A549 (cell line): Measurements from ENCODE around the gene HK1. TPM values are rescaled to one million over a fixed set of nuclear protein-coding genes. Genes with fewer than 3 reads are reported as not detected.

Source experiments
- ATAC-seq, 2 experiments: fragments of 200-7000 bp in 1 of 2; fragments of >200 bp in 1 of 2; cut with Nextera tagmentation in 1 of 2; cut with Tn5 transposase in 1 of 2; 3 replicates each; pipeline versions ENCODE4 v1.8.0 to v1.9.1; 2018 to 2020; ENCODE audit warnings: mild to moderate bottlenecking in 1 of 2, moderate library complexity in 1 of 2
- CTCF ChIA-PET: fragments of 300-600 bp; sonication (Branson Sonifier 250); formaldehyde crosslinking; extraction: SDS; loops from one replicate; lab custom pipeline; 2021; ENCODE audit warnings: antibody characterized with exemption, inconsistent platforms; lab: Yijun Ruan, JAX
- POLR2A ChIA-PET: fragments of 350-600 bp; formaldehyde crosslinking; extraction: SDS; loops from one replicate; lab custom pipeline; 2021; ENCODE audit warnings: antibody characterized with exemption, inconsistent platforms; lab: Yijun Ruan, JAX
- DNase-seq, 2 experiments: peaks; one replicate each; pipeline versions ENCODE4 v3.0.0 to v3.0.0-alpha.2; 2011 to 2016; ENCODE audit warnings: low read depth in 1 of 2, low spot score in 1 of 2
- FAIRE-seq: peaks from 2 replicates; lab custom pipeline; 2011; peaks lifted over from hg19 to GRCh38; lab: Jason Lieb, UNC
- H3K27ac ChIP-seq, 2 experiments: fragments of >200 bp; sonication (Bioruptor Twin); formaldehyde crosslinking; 3 replicates each; pipeline ENCODE4 v1.5.1; 2016 to 2017
- H3K4me1 ChIP-seq: fragments of >200 bp; sonication (Bioruptor Twin); formaldehyde crosslinking; 3 replicates; pipeline ENCODE4 v1.6.1; 2016
- H3K4me2 ChIP-seq: fragments of >200 bp; sonication (Bioruptor Twin); formaldehyde crosslinking; 3 replicates; pipeline ENCODE4 v1.6.1; 2016
- H3K4me3 ChIP-seq: fragments of >200 bp; sonication (Bioruptor Twin); formaldehyde crosslinking; 3 replicates; pipeline ENCODE4 v1.5.1; 2016
- H3K9me3 ChIP-seq: fragments of >200 bp; sonication (Bioruptor Twin); formaldehyde crosslinking; 3 replicates; pipeline ENCODE4 v1.6.1; 2016
- CBX8 ChIP-seq: fragments of 200-600 bp; sonication (generic); IDR thresholded peaks from 2 replicates; pipeline ENCODE4 v1.6.1; 2016
- CEBPB ChIP-seq, 2 experiments: fragments of >200 bp in 1 of 2; sonication (Bioruptor Twin) in 1 of 2; formaldehyde crosslinking in 1 of 2; IDR thresholded peaks; 2 replicates each; pipeline ENCODE4 v1.6.1; 2012 to 2016
- CHD4 ChIP-seq: fragments of 200-600 bp; sonication (generic); IDR thresholded peaks from 2 replicates; pipeline ENCODE4 v1.6.1; 2016; ENCODE audit warnings: antibody characterized with exemption, mild to moderate bottlenecking, borderline replicate concordance
- EHF ChIP-seq: fragments of 250-450 bp; sonication (Bioruptor Pico); IDR thresholded peaks from 2 replicates; pipeline ENCODE4 v1.5.0; 2020; ENCODE audit warnings: mild to moderate bottlenecking
- FOSB ChIP-seq: fragments of 250-450 bp; sonication (Bioruptor Pico); IDR thresholded peaks from 2 replicates; pipeline ENCODE4 v1.5.0; 2020; ENCODE audit warnings: mild to moderate bottlenecking, moderate library complexity
- HDAC2 ChIP-seq: fragments of 200-600 bp; sonication (generic); IDR thresholded peaks from 2 replicates; pipeline ENCODE4 v1.6.1; 2016
- HOXB13 ChIP-seq: fragments of 250-450 bp; sonication (Bioruptor Pico); IDR thresholded peaks from 2 replicates; pipeline ENCODE4 v1.5.0; 2020; ENCODE audit warnings: low read depth, mild to moderate bottlenecking, moderate library complexity
- HOXB5 ChIP-seq: fragments of 250-450 bp; sonication (Bioruptor Pico); IDR thresholded peaks from 2 replicates; pipeline ENCODE4 v1.5.0; 2020; ENCODE audit warnings: mild to moderate bottlenecking, moderate library complexity
- KDM1A ChIP-seq: fragments of 200-600 bp; sonication (generic); IDR thresholded peaks from 2 replicates; pipeline ENCODE4 v1.6.1; 2016; ENCODE audit warnings: low read depth, mild to moderate bottlenecking
- MAZ ChIP-seq: fragments of 150-350 bp; IDR thresholded peaks from 2 replicates; pipeline ENCODE4 v1.6.1; 2014; ENCODE audit warnings: antibody characterized with exemption, low read depth, low read length, borderline replicate concordance
- MYC ChIP-seq: IDR thresholded peaks from 2 replicates; pipeline ENCODE4 v1.6.1; 2012; ENCODE audit warnings: mild to moderate bottlenecking, inconsistent platforms, low read length, improper control_type of control experiment, borderline replicate concordance
- NFE2L2 ChIP-seq: fragments of 150-350 bp; conservative IDR thresholded peaks from 2 replicates; pipeline ENCODE4 v1.6.1; 2014; ENCODE audit warnings: low read length
- NPAS2 ChIP-seq: fragments of 250-450 bp; sonication (Bioruptor Pico); IDR thresholded peaks from 2 replicates; pipeline ENCODE4 v1.8.0; 2022; ENCODE audit warnings: mild to moderate bottlenecking, moderate library complexity, borderline replicate concordance
- RARB ChIP-seq: fragments of 250-450 bp; sonication (Bioruptor Pico); IDR thresholded peaks from 2 replicates; pipeline ENCODE4 v1.8.0; 2021; ENCODE audit warnings: mild to moderate bottlenecking, moderate library complexity
- RCOR1 ChIP-seq: fragments of 150-350 bp; IDR thresholded peaks from 2 replicates; pipeline ENCODE4 v1.6.1; 2014; ENCODE audit warnings: antibody characterized with exemption, low read length, low read depth
- RFX5 ChIP-seq: fragments of 450-650 bp; IDR thresholded peaks from 2 replicates; pipeline ENCODE4 v1.7.1; 2014; ENCODE audit warnings: antibody characterized with exemption, mild to moderate bottlenecking, moderate library complexity
- RNF2 ChIP-seq: fragments of 200-600 bp; sonication (generic); IDR thresholded peaks from 2 replicates; pipeline ENCODE4 v1.6.1; 2016; ENCODE audit warnings: low read depth, mild to moderate bottlenecking, antibody characterized with exemption, moderate library complexity, borderline replicate concordance
- ZC3H11A ChIP-seq: fragments of 450-650 bp; IDR thresholded peaks from 2 replicates; pipeline ENCODE4 v1.6.1; 2014; ENCODE audit warnings: antibody characterized with exemption, mild to moderate bottlenecking
- ZNF302 ChIP-seq: fragments of 250-450 bp; sonication (Bioruptor Pico); IDR thresholded peaks from 2 replicates; pipeline ENCODE4 v1.9.0; 2021; ENCODE audit warnings: inconsistent platforms, mild to moderate bottlenecking, moderate library complexity
- WGBS: methylation state at CpG from one replicate; pipeline ENCODE4 v1.1.6; 2017; ENCODE audit errors: missing lambda C conversion rate; 5-methylcytosine and 5-hydroxymethylcytosine counted together
- polyA plus RNA-seq, 4 experiments: library from polyadenylated mRNA; depleted of rRNA in 3 of 4; stranded (reverse); fragments of >200 nt; fragmentation: RNase III in 1 of 4; extraction: RNeasy Plus Mini Kit Qiagen cat#74134 plus additional on column Dnase treatment in 1 of 4; gene quantifications; 2 replicates in 3 of 4; 3 replicates in 1 of 4; pipeline ENCODE4 v1.2.3, GENCODE V29; 2011 to 2017
- TF ChIP-seq, protein P1 (sequence below): fragments of >200 bp; sonication (Bioruptor Twin); formaldehyde crosslinking; IDR thresholded peaks from 3 replicates; pipeline ENCODE4 v1.6.1; 2016
- TF ChIP-seq, protein P2 (sequence below): IDR thresholded peaks from 2 replicates; pipeline ENCODE4 v1.6.1; 2012
- TF ChIP-seq, protein P3 (sequence below): fragments of 450-650 bp; IDR thresholded peaks from 2 replicates; pipeline ENCODE4 v1.6.1; 2014; ENCODE audit warnings: antibody characterized with exemption
- TF ChIP-seq, protein P4 (sequence below): fragments of 150-350 bp; IDR thresholded peaks from 2 replicates; pipeline ENCODE4 v1.6.1; 2014; ENCODE audit warnings: low read depth, mild to moderate bottlenecking, low read length
- TF ChIP-seq, protein P5 (sequence below): fragments of 250-450 bp; sonication (Bioruptor Pico); IDR thresholded peaks from 2 replicates; pipeline ENCODE4 v1.5.0; 2021; ENCODE audit warnings: mild to moderate bottlenecking, moderate library complexity, borderline replicate concordance

Gene HK1
- polyA plus RNA-seq, 2 of the 4 experiments (the other 2 are of a cell fraction) = 17.3 to 58.9 TPM

DNA sequence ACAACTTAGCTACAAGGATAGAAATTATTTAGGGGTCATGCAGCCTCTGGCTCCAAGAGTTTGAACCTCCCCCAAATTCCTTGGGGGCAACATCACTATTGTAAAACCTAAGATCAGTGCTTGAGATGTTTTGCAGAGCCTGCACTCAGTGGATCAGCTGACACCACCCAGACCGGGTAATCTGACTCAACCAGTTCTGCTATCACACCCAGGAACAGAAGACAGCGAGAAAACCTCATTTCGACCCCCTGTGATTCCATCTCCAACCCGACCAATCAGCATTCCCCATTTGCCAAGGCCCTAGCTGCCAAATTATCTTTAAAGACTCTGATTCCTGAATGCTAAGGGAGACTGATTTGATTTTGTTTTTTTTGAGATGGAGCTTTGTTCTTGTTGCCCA is 133.2 kb downstream of the HK1 start:
- H3K27ac ChIP-seq = no peak overlapping the region
- ChIA-PET CTCF (interaction anchor here (0.8 to 2.1 kb wide), 11 partner anchors 8 to 503 kb away, joined by 3 to 12 read pairs (median 5); no protein-coding TSS in a partner anchor), POLR2A (no interaction called here)
- no peak for ATAC-seq
- peaks cover 14% of the 10 kb centered on the region for H3K4me1 ChIP-seq
- 63% methylated on average over 4 of the region's 4 CpGs for WGBS
- no peak overlapping the region for H3K4me2 ChIP-seq
- no peak for FAIRE-seq
- no peaks in the 10 kb centered on the region for H3K9me3 ChIP-seq
- no peak overlapping the region for H3K4me3 ChIP-seq
- TF ChIP-seq HOXB5 = no peak
- no peak for TF ChIP-seq CBX8
- TF ChIP-seq HOXB13 = no peak
- TF ChIP-seq, protein P1, sequence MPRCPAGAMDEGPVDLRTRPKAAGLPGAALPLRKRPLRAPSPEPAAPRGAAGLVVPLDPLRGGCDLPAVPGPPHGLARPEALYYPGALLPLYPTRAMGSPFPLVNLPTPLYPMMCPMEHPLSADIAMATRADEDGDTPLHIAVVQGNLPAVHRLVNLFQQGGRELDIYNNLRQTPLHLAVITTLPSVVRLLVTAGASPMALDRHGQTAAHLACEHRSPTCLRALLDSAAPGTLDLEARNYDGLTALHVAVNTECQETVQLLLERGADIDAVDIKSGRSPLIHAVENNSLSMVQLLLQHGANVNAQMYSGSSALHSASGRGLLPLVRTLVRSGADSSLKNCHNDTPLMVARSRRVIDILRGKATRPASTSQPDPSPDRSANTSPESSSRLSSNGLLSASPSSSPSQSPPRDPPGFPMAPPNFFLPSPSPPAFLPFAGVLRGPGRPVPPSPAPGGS = no peak
- TF ChIP-seq CHD4 = no peak
- no peak for TF ChIP-seq NFE2L2
- TF ChIP-seq EHF (CRISPR knock-in tag) = no peak
- TF ChIP-seq RCOR1 = no peak
- no peak for TF ChIP-seq FOSB (CRISPR knock-in tag)
- TF ChIP-seq, protein P2, sequence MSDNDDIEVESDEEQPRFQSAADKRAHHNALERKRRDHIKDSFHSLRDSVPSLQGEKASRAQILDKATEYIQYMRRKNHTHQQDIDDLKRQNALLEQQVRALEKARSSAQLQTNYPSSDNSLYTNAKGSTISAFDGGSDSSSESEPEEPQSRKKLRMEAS = no peak
- no peak for TF ChIP-seq MAZ
- no peak for TF ChIP-seq KDM1A
- TF ChIP-seq, protein P3, sequence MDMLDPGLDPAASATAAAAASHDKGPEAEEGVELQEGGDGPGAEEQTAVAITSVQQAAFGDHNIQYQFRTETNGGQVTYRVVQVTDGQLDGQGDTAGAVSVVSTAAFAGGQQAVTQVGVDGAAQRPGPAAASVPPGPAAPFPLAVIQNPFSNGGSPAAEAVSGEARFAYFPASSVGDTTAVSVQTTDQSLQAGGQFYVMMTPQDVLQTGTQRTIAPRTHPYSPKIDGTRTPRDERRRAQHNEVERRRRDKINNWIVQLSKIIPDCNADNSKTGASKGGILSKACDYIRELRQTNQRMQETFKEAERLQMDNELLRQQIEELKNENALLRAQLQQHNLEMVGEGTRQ = no peak
- TF ChIP-seq CEBPB (IDR thresholded peaks at IDR 0.05) = no peak
- no peak for TF ChIP-seq RFX5
- TF ChIP-seq NPAS2 (CRISPR knock-in tag) = no peak
- no peak for TF ChIP-seq HDAC2
- DNase-seq = no peak

DNA sequence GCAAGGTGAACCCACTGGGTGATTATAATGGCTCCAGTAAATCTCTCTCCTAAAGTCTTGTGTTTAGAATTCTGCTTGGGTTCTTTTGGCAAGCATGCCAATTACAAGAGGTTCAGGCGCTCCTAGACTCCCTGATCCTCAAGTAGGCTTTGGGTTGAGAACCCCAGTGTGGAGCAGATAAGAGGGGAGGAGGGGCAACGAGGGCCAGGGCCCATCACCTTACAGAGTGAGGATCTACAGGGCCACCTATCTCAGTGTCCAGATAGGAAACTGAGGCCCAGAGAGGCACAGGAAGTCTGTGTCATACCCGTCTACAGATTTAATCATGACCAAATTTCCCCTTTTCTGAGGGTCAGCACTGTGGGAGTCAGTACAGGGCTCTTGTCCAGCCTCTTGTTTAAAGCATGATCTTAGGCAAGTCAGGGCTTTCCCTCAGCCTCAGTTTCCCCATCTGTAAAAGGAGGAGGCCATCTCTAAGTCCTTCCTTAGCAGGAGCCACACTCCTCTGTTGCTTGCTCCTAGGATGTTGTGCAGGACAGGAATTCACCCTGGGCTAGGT is 134.0 kb downstream of the HK1 start:
- Histone ChIP-seq H3K4me1 (peaks cover 12% of the 10 kb centered on the region), H3K9me3 (no peaks in the 10 kb centered on the region), H3K4me3 (no peak overlapping the region), H3K4me2 (no peak overlapping the region), H3K27ac (no peak overlapping the region)
- 65% methylated on average over 3 of the region's 3 CpGs for WGBS
- FAIRE-seq (no peak), ATAC-seq (no peak), DNase-seq (no peak)
- TF ChIP-seq ZC3H11A = no peak
- TF ChIP-seq MYC = no peak
- TF ChIP-seq RNF2 = no peak
- no peak for TF ChIP-seq CHD4
- TF ChIP-seq ZNF302 = no peak
- TF ChIP-seq RARB = no peak
- TF ChIP-seq, protein P4, sequence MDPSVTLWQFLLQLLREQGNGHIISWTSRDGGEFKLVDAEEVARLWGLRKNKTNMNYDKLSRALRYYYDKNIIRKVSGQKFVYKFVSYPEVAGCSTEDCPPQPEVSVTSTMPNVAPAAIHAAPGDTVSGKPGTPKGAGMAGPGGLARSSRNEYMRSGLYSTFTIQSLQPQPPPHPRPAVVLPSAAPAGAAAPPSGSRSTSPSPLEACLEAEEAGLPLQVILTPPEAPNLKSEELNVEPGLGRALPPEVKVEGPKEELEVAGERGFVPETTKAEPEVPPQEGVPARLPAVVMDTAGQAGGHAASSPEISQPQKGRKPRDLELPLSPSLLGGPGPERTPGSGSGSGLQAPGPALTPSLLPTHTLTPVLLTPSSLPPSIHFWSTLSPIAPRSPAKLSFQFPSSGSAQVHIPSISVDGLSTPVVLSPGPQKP = no peak
- TF ChIP-seq MAZ = no peak
- TF ChIP-seq, protein P5, sequence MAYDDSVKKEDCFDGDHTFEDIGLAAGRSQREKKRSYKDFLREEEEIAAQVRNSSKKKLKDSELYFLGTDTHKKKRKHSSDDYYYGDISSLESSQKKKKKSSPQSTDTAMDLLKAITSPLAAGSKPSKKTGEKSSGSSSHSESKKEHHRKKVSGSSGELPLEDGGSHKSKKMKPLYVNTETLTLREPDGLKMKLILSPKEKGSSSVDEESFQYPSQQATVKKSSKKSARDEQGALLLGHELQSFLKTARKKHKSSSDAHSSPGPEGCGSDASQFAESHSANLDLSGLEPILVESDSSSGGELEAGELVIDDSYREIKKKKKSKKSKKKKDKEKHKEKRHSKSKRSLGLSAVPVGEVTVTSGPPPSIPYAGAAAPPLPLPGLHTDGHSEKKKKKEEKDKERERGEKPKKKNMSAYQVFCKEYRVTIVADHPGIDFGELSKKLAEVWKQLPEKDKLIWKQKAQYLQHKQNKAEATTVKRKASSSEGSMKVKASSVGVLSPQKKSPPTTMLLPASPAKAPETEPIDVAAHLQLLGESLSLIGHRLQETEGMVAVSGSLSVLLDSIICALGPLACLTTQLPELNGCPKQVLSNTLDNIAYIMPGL (CRISPR knock-in tag) = no peak
- no peak for TF ChIP-seq CEBPB (IDR thresholded peaks at IDR 0.05)
- ChIA-PET CTCF (interaction anchor here (1.2 to 2.8 kb wide), 4 partner anchors 10 to 226 kb away, joined by 3 to 18 read pairs (median 6); no protein-coding TSS in a partner anchor), POLR2A (no interaction called here)
